Measurements from ENCODE around the gene TMEM250. TPM values are rescaled to one million over a fixed set of nuclear protein-coding genes. Genes with fewer than 3 reads are reported as not detected.
"Not testable (repeated sequence)": the region's sequence is repeated elsewhere in the genome, so short reads cannot be mapped to it uniquely, and the experiment has no call there.

TMEM250 gene
- polyA plus RNA-seq, 2 donors: 13.6 to 25.7 TPM

- Histone ChIP-seq H3K36me3 (ENCODE audit: control insufficient read depth in 2 of 2, insufficient read depth in 2 of 2, low read length in 1 of 2) (no peaks in the 10 kb centered on the region), H3K4me3 (ENCODE audit: low read depth in 1 of 2, low read length in 2 of 2) (no peak overlapping the region), H3K27ac (ENCODE audit: low read depth in 2 of 2, low read length in 1 of 2) (no peak overlapping the region), H3K27me3 (ENCODE audit: control insufficient read depth in 1 of 2, insufficient read depth in 2 of 2, low read length in 2 of 2) (peaks cover 0 to 4% of the 10 kb centered on the region in 2 donors), H3K9me3 (ENCODE audit: control insufficient read depth in 2 of 2, insufficient read depth in 1 of 2, low read depth in 1 of 2, low read length in 1 of 2) (no peaks in the 10 kb centered on the region), H3K4me1 (ENCODE audit: control insufficient read depth in 2 of 2, insufficient read depth in 2 of 2, low read length in 1 of 2) (peaks cover 0 to 4% of the 10 kb centered on the region in 2 donors)
- 88% methylated on average over 14 of the region's 14 CpGs for WGBS, 2 donors
Observed at GRCh38 chr9:136154943-136155342, 36.3 kb upstream of the TMEM250 start.

- Histone ChIP-seq H3K36me3 (ENCODE audit: control insufficient read depth in 2 of 2, insufficient read depth in 2 of 2, low read length in 1 of 2) (no peaks in the 10 kb centered on the region), H3K9me3 (ENCODE audit: control insufficient read depth in 2 of 2, insufficient read depth in 1 of 2, low read depth in 1 of 2, low read length in 1 of 2) (no peaks in the 10 kb centered on the region), H3K4me1 (ENCODE audit: control insufficient read depth in 2 of 2, insufficient read depth in 2 of 2, low read length in 1 of 2) (peaks cover 0 to 4% of the 10 kb centered on the region in 2 donors), H3K4me3 (ENCODE audit: low read depth in 1 of 2, low read length in 2 of 2) (no peak overlapping the region), H3K27me3 (ENCODE audit: control insufficient read depth in 1 of 2, insufficient read depth in 2 of 2, low read length in 2 of 2) (no peaks in the 10 kb centered on the region), H3K27ac (ENCODE audit: low read depth in 2 of 2, low read length in 1 of 2) (no peak overlapping the region)
- WGBS, 2 donors: 47 to 51% methylated on average over 23 to 24 of the region's 24 CpGs
Observed at GRCh38 chr9:136153381-136154065, 34.8 kb upstream of the TMEM250 start.

- H3K4me3 ChIP-seq (ENCODE audit: low read depth in 1 of 2, low read length in 2 of 2): no peak overlapping the region
- no peaks in the 10 kb centered on the region for H3K36me3 ChIP-seq (ENCODE audit: control insufficient read depth in 2 of 2, insufficient read depth in 2 of 2, low read length in 1 of 2)
- H3K27ac ChIP-seq (ENCODE audit: low read depth in 2 of 2, low read length in 1 of 2): no peak overlapping the region
- 91 to 92% methylated on average over 12 of the region's 12 CpGs for whole genome bisulfite sequencing, 2 donors
- H3K9me3 ChIP-seq (ENCODE audit: control insufficient read depth in 2 of 2, insufficient read depth in 1 of 2, low read depth in 1 of 2, low read length in 1 of 2): no peaks in the 10 kb centered on the region
- H3K27me3 ChIP-seq (ENCODE audit: control insufficient read depth in 1 of 2, insufficient read depth in 2 of 2, low read length in 2 of 2): no peaks in the 10 kb centered on the region
- H3K4me1 ChIP-seq (ENCODE audit: control insufficient read depth in 2 of 2, insufficient read depth in 2 of 2, low read length in 1 of 2): peaks cover 0 to 4% of the 10 kb centered on the region in 2 donors
Observed at GRCh38 chr9:136152931-136153330, 34.3 kb upstream of the TMEM250 start.

GRCh38 chr9:136152543-136152866, 33.8 kb upstream of the TMEM250 start:
- H3K9me3 ChIP-seq (ENCODE audit: control insufficient read depth in 2 of 2, insufficient read depth in 1 of 2, low read depth in 1 of 2, low read length in 1 of 2): no peaks in the 10 kb centered on the region
- H3K27ac ChIP-seq (ENCODE audit: low read depth in 2 of 2, low read length in 1 of 2): no peak overlapping the region
- H3K4me1 ChIP-seq (ENCODE audit: control insufficient read depth in 2 of 2, insufficient read depth in 2 of 2, low read length in 1 of 2): peaks cover 0 to 4% of the 10 kb centered on the region in 2 donors
- H3K4me3 ChIP-seq (ENCODE audit: low read depth in 1 of 2, low read length in 2 of 2): no peak overlapping the region
- no peaks in the 10 kb centered on the region for H3K27me3 ChIP-seq (ENCODE audit: control insufficient read depth in 1 of 2, insufficient read depth in 2 of 2, low read length in 2 of 2)
- H3K36me3 ChIP-seq (ENCODE audit: control insufficient read depth in 2 of 2, insufficient read depth in 2 of 2, low read length in 1 of 2): no peaks in the 10 kb centered on the region
- 85% methylated on average over 4 of the region's 4 CpGs for WGBS, 2 donors

GRCh38 chr9:136151848-136152542, 33.3 kb upstream of the TMEM250 start:
- H3K27ac ChIP-seq (ENCODE audit: low read depth in 2 of 2, low read length in 1 of 2): no peak overlapping the region
- WGBS, 2 donors: 81 to 84% methylated on average over 27 of the region's 27 CpGs
- no peaks in the 10 kb centered on the region for H3K27me3 ChIP-seq (ENCODE audit: control insufficient read depth in 1 of 2, insufficient read depth in 2 of 2, low read length in 2 of 2)
- no peaks in the 10 kb centered on the region for H3K9me3 ChIP-seq (ENCODE audit: control insufficient read depth in 2 of 2, insufficient read depth in 1 of 2, low read depth in 1 of 2, low read length in 1 of 2)
- H3K4me1 ChIP-seq (ENCODE audit: control insufficient read depth in 2 of 2, insufficient read depth in 2 of 2, low read length in 1 of 2): peaks cover 0 to 4% of the 10 kb centered on the region in 2 donors
- H3K36me3 ChIP-seq (ENCODE audit: control insufficient read depth in 2 of 2, insufficient read depth in 2 of 2, low read length in 1 of 2): no peaks in the 10 kb centered on the region
- no peak overlapping the region for H3K4me3 ChIP-seq (ENCODE audit: low read depth in 1 of 2, low read length in 2 of 2)

- Histone ChIP-seq H3K36me3 (ENCODE audit: control insufficient read depth in 2 of 2, insufficient read depth in 2 of 2, low read length in 1 of 2) (no peaks in the 10 kb centered on the region), H3K4me3 (ENCODE audit: low read depth in 1 of 2, low read length in 2 of 2) (no peak overlapping the region), H3K4me1 (ENCODE audit: control insufficient read depth in 2 of 2, insufficient read depth in 2 of 2, low read length in 1 of 2) (peaks cover 0 to 4% of the 10 kb centered on the region in 2 donors), H3K27ac (ENCODE audit: low read depth in 2 of 2, low read length in 1 of 2) (no peak overlapping the region), H3K9me3 (ENCODE audit: control insufficient read depth in 2 of 2, insufficient read depth in 1 of 2, low read depth in 1 of 2, low read length in 1 of 2) (no peaks in the 10 kb centered on the region), H3K27me3 (ENCODE audit: control insufficient read depth in 1 of 2, insufficient read depth in 2 of 2, low read length in 2 of 2) (no peaks in the 10 kb centered on the region)
- WGBS, 2 donors: 63 to 65% methylated on average over 25 of the region's 25 CpGs
Observed at GRCh38 chr9:136151214-136151804, 32.6 kb upstream of the TMEM250 start.

GRCh38 chr9:136150664-136151213, 32.1 kb upstream of the TMEM250 start:
- not testable (repeated sequence) for H3K27me3 ChIP-seq (ENCODE audit: control insufficient read depth in 1 of 2, insufficient read depth in 2 of 2, low read length in 2 of 2)
- 87 to 89% methylated on average over 7 of the region's 7 CpGs for WGBS, 2 donors

GRCh38 chr9:136149853-136150252, 31.2 kb upstream of the TMEM250 start:
- H3K27me3 ChIP-seq (ENCODE audit: control insufficient read depth in 1 of 2, insufficient read depth in 2 of 2, low read length in 2 of 2): no peaks in the 10 kb centered on the region
- H3K4me1 ChIP-seq (ENCODE audit: control insufficient read depth in 2 of 2, insufficient read depth in 2 of 2, low read length in 1 of 2): peaks cover 0 to 4% of the 10 kb centered on the region in 2 donors
- no peak overlapping the region for H3K4me3 ChIP-seq (ENCODE audit: low read depth in 1 of 2, low read length in 2 of 2)
- H3K27ac ChIP-seq (ENCODE audit: low read depth in 2 of 2, low read length in 1 of 2): no peak overlapping the region
- no peaks in the 10 kb centered on the region for H3K36me3 ChIP-seq (ENCODE audit: control insufficient read depth in 2 of 2, insufficient read depth in 2 of 2, low read length in 1 of 2)
- WGBS, 2 donors: 89% methylated on average over 9 of the region's 9 CpGs
- H3K9me3 ChIP-seq (ENCODE audit: control insufficient read depth in 2 of 2, insufficient read depth in 1 of 2, low read depth in 1 of 2, low read length in 1 of 2): no peaks in the 10 kb centered on the region

More at GRCh38 chr9:136150664-136151213, 32.1 kb upstream of the TMEM250 start:
- H3K27ac ChIP-seq (ENCODE audit: low read depth in 2 of 2, low read length in 1 of 2); H3K9me3 ChIP-seq (ENCODE audit: control insufficient read depth in 2 of 2, insufficient read depth in 1 of 2, low read depth in 1 of 2, low read length in 1 of 2); H3K4me3 ChIP-seq (ENCODE audit: low read depth in 1 of 2, low read length in 2 of 2); H3K36me3 ChIP-seq (ENCODE audit: control insufficient read depth in 2 of 2, insufficient read depth in 2 of 2, low read length in 1 of 2); H3K4me1 ChIP-seq (ENCODE audit: control insufficient read depth in 2 of 2, insufficient read depth in 2 of 2, low read length in 1 of 2): not testable (repeated sequence)

- Histone ChIP-seq H3K4me3 (ENCODE audit: low read depth in 1 of 2, low read length in 2 of 2) (no peak overlapping the region), H3K36me3 (ENCODE audit: control insufficient read depth in 2 of 2, insufficient read depth in 2 of 2, low read length in 1 of 2) (no peaks in the 10 kb centered on the region), H3K27me3 (ENCODE audit: control insufficient read depth in 1 of 2, insufficient read depth in 2 of 2, low read length in 2 of 2) (no peaks in the 10 kb centered on the region), H3K27ac (ENCODE audit: low read depth in 2 of 2, low read length in 1 of 2) (no peak overlapping the region), H3K4me1 (ENCODE audit: control insufficient read depth in 2 of 2, insufficient read depth in 2 of 2, low read length in 1 of 2) (peaks cover 0 to 4% of the 10 kb centered on the region in 2 donors), H3K9me3 (ENCODE audit: control insufficient read depth in 2 of 2, insufficient read depth in 1 of 2, low read depth in 1 of 2, low read length in 1 of 2) (no peaks in the 10 kb centered on the region)
- WGBS, 2 donors: 76 to 83% methylated on average over 12 of the region's 12 CpGs
Observed at GRCh38 chr9:136149337-136149736, 30.7 kb upstream of the TMEM250 start.
